ENCODE results near the gene KRTAP6-3. TPM values are rescaled to one million over a fixed set of nuclear protein-coding genes. Genes with fewer than 3 reads are reported as not detected.

The KRTAP6-3 gene
- total RNA-seq, 2 experiments from 2014 or later, result not detected

Other genes with a start within 250 kb of the KRTAP6-3 start
- gene KRTAP23-1, start 243.8 kb upstream of the KRTAP6-3 start, total RNA-seq, result not detected
- not detected for gene KRTAP13-2, start 220.2 kb upstream of the KRTAP6-3 start, total RNA-seq
- not detected for gene KRTAP13-1, start 196.4 kb upstream of the KRTAP6-3 start, total RNA-seq
- not detected for gene KRTAP13-3, start 166.5 kb upstream of the KRTAP6-3 start, total RNA-seq
- gene KRTAP13-4, start 162.2 kb upstream of the KRTAP6-3 start, total RNA-seq, result not detected
- not detected for gene KRTAP15-1, start 152.2 kb upstream of the KRTAP6-3 start, total RNA-seq
- gene KRTAP19-1, start 112.1 kb upstream of the KRTAP6-3 start, total RNA-seq, result not detected
- gene KRTAP19-2, start 105.0 kb upstream of the KRTAP6-3 start, total RNA-seq, result not detected
- gene KRTAP19-3, start 100.4 kb upstream of the KRTAP6-3 start, total RNA-seq, result not detected
- not detected for gene KRTAP19-4, start 95.3 kb upstream of the KRTAP6-3 start, total RNA-seq
- gene KRTAP19-5, start 90.3 kb upstream of the KRTAP6-3 start, total RNA-seq, result not detected
- not detected for gene KRTAP19-6, start 50.6 kb upstream of the KRTAP6-3 start, total RNA-seq
- not detected for gene KRTAP19-7, start 31.1 kb upstream of the KRTAP6-3 start, total RNA-seq
- not detected for gene KRTAP22-2, start 2.0 kb upstream of the KRTAP6-3 start, total RNA-seq
- not detected for gene KRTAP6-2, start 6.5 kb downstream of the KRTAP6-3 start, total RNA-seq
- not detected for gene KRTAP22-1, start 8.6 kb downstream of the KRTAP6-3 start, total RNA-seq
- not detected for gene KRTAP6-1, start 21.5 kb downstream of the KRTAP6-3 start, total RNA-seq
- not detected for gene KRTAP20-1, start 24.0 kb downstream of the KRTAP6-3 start, total RNA-seq
- gene KRTAP20-4, start 28.2 kb downstream of the KRTAP6-3 start, total RNA-seq, result not detected
- not detected for gene KRTAP20-2, start 42.8 kb downstream of the KRTAP6-3 start, total RNA-seq
- not detected for gene KRTAP20-3, start 50.4 kb downstream of the KRTAP6-3 start, total RNA-seq
- not detected for gene KRTAP21-3, start 126.3 kb downstream of the KRTAP6-3 start, total RNA-seq
- gene KRTAP21-2, start 154.8 kb downstream of the KRTAP6-3 start, total RNA-seq, result not detected
- not detected for gene KRTAP21-1, start 163.0 kb downstream of the KRTAP6-3 start, total RNA-seq
- not detected for gene KRTAP8-1, start 220.8 kb downstream of the KRTAP6-3 start, total RNA-seq
- not detected for gene KRTAP7-1, start 237.3 kb downstream of the KRTAP6-3 start, total RNA-seq